ENCODE data around the gene MT1HL1.

The MT1HL1 gene

DNA sequence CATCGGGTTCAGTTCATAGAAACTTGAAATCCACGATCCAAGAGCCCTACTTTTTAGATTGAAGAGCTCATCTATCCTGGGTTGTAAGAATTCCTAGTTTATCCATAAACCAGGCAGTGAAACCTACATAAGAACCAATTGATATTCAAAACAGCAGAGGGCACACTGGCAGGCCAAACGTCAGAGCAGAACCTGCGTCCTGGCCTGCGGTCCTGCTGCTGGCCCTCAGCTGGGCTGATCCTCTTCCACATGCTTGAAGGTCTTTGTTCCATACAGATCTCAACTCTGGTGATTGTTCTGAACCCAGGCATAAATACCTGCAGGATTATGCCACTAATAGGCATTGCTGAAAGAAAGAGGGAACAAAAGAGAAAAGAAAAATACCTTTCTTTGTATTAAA lies 47.0 kb downstream of the MT1HL1 start:
- TF ChIP-seq, protein P1, sequence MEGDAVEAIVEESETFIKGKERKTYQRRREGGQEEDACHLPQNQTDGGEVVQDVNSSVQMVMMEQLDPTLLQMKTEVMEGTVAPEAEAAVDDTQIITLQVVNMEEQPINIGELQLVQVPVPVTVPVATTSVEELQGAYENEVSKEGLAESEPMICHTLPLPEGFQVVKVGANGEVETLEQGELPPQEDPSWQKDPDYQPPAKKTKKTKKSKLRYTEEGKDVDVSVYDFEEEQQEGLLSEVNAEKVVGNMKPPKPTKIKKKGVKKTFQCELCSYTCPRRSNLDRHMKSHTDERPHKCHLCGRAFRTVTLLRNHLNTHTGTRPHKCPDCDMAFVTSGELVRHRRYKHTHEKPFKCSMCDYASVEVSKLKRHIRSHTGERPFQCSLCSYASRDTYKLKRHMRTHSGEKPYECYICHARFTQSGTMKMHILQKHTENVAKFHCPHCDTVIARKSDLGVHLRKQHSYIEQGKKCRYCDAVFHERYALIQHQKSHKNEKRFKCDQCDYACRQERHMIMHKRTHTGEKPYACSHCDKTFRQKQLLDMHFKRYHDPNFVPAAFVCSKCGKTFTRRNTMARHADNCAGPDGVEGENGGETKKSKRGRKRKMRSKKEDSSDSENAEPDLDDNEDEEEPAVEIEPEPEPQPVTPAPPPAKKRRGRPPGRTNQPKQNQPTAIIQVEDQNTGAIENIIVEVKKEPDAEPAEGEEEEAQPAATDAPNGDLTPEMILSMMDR (IDR thresholded peaks at IDR 0.05; ENCODE audit: insufficient read depth, low read length, missing control alignments), result no peak
- H3K4me3 ChIP-seq (ENCODE audit: low read depth, low read length), result no peak overlapping the region
- DNase-seq (ENCODE audit: low read depth, low spot score), result no peak
- ChIA-PET CTCF (no interaction called here), POLR2A (no interaction called here)
